Upper lobe of right lung (tissue), 1 donor: Measurements from ENCODE around the gene BCL2L14. TPM values are rescaled to one million over a fixed set of nuclear protein-coding genes. Genes with fewer than 3 reads are reported as not detected.

Experiments
- ATAC-seq: fragments of 200-7000 bp; cut with Tn5 transposase; one replicate; pipeline ENCODE4 v1.9.1; 2020; ENCODE audit warnings: mild to moderate bottlenecking, moderate library complexity
- DNase-seq: peaks from one replicate; pipeline ENCODE4 v3.0.0-alpha.2; 2020
- H3K27ac ChIP-seq: fragments of 200-600 bp; one replicate; pipeline ENCODE4 v1.8.0; 2022
- H3K27me3 ChIP-seq: fragments of 200-600 bp; one replicate; pipeline ENCODE4 v1.8.0; 2022; ENCODE audit warnings: mild to moderate bottlenecking
- H3K36me3 ChIP-seq: fragments of 200-600 bp; one replicate; pipeline ENCODE4 v1.8.0; 2022
- H3K4me1 ChIP-seq: fragments of 200-600 bp; one replicate; pipeline ENCODE4 v1.8.0; 2022
- H3K4me3 ChIP-seq: fragments of 200-600 bp; one replicate; pipeline ENCODE4 v1.8.0; 2022; ENCODE audit warnings: mild to moderate bottlenecking
- H3K9me3 ChIP-seq: fragments of 200-600 bp; one replicate; pipeline ENCODE4 v1.8.0; 2022
- intact Hi-C: fragments of 100-400 bp; cut with DNase I; formaldehyde crosslinking; loops from one replicate; pipeline ENCODE4 v1.11.0; 2022
- total RNA-seq: library from RNA; stranded (reverse); fragmentation: NEBNext Ultra II Directional; extraction: Animal tissue kit (Norgen Biotek cat#: 25700); gene quantifications from one replicate; pipeline ENCODE4 v1.2.1, GENCODE V29; 2021
- TF ChIP-seq, protein P1 (sequence below): fragments of 200-600 bp; IDR thresholded peaks from one replicate; pipeline ENCODE4 v1.8.0; 2022; ENCODE audit warnings: antibody characterized with exemption
- donor health status: DM: no; HTN: yes; CAD: no; lungs with severe emphysema.

Gene BCL2L14
- total RNA-seq, 1 donor from 2014 or later = 1.4 TPM

DNA sequence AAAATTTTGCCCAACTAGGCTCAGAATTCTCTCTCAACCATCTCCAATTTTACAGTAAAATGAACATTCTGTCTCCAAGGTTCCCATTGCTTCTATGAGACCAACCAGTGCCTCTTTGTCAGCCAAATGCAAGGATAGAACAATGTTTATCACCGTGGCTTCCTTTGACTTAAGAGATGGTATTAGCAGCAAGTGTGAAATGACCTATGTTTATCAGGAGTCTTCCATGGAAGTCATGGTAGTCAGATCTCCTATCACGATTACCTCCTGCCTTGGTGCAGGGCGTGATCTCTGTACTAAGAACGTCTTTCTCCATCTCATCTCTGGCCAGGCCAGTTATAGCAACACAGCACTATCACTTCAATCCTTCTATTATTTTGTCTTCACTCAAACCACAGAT is 6.1 kb upstream of the BCL2L14 start:
- no peak for ATAC-seq
- Histone ChIP-seq H3K27ac (no peak overlapping the region), H3K4me1 (no peaks in the 10 kb centered on the region), H3K9me3 (no peaks in the 10 kb centered on the region), H3K4me3 (no peak overlapping the region), H3K27me3 (no peaks in the 10 kb centered on the region), H3K36me3 (no peaks in the 10 kb centered on the region)
- TF ChIP-seq, protein P1, sequence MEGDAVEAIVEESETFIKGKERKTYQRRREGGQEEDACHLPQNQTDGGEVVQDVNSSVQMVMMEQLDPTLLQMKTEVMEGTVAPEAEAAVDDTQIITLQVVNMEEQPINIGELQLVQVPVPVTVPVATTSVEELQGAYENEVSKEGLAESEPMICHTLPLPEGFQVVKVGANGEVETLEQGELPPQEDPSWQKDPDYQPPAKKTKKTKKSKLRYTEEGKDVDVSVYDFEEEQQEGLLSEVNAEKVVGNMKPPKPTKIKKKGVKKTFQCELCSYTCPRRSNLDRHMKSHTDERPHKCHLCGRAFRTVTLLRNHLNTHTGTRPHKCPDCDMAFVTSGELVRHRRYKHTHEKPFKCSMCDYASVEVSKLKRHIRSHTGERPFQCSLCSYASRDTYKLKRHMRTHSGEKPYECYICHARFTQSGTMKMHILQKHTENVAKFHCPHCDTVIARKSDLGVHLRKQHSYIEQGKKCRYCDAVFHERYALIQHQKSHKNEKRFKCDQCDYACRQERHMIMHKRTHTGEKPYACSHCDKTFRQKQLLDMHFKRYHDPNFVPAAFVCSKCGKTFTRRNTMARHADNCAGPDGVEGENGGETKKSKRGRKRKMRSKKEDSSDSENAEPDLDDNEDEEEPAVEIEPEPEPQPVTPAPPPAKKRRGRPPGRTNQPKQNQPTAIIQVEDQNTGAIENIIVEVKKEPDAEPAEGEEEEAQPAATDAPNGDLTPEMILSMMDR = no peak
- intact Hi-C loops = no loop called here
- no peak for DNase-seq

DNA sequence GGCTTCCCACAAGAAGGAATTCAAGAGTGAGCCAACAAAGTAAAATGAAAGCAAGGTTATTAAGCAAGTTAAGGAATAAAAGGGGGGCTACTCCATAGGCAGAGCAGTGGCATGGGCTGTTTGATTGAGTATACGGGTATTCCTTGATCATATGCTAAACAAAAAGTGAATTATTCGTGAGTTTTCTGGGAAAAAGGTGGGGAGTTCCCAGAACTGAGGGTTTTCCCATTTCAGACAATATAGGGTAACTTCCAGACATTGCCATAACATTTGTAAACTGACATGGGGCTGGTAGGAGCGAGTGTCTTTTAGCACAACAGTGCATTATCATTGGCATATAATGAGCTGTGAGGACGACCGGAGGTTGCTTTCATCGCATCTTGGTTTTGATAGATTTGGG is 2.0 kb upstream of the BCL2L14 start:
- Histone ChIP-seq H3K36me3 (no peaks in the 10 kb centered on the region), H3K4me1 (no peaks in the 10 kb centered on the region), H3K27ac (no peak overlapping the region), H3K4me3 (no peak overlapping the region), H3K9me3 (no peaks in the 10 kb centered on the region), H3K27me3 (no peaks in the 10 kb centered on the region)
- ATAC-seq (no peak), DNase-seq (no peak)
- TF ChIP-seq, protein P1 = no peak
- intact Hi-C loops = no loop called here

DNA sequence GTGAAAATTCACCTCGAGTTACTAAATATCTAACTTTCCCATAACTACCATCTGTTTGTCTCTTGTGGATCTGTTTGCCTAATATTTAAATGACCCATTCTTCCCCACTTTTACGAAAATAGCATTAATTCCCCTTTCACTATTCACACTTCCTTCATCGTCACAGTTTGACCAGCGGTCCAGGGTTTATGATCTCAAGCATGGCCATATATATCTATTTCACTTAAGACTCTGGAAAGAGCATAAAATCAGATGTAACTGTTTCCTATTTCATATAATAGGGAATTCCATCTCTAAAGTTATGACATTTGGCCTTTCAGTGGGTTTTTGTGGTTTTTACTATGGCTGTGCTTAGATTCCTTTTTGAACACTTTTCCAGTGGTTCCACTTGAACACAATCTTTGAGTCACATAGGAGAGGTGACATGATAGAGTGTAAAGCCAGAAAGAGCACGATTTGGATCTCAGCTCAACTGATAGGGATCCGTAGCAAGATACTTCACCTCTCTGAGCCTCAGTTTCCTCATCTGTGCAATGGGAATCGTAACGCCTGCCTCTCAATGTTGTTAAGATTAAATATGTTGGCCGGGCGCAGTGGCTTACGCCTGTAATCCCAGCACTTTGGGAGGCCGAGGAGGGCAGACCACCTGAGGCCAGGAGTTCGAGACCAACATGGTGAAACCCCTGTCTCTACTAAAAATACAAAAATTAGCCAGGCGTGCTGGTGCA is 754 bp upstream of the BCL2L14 start:
- no peaks in the 10 kb centered on the region for H3K9me3 ChIP-seq
- intact Hi-C loops = no loop called here
- TF ChIP-seq, protein P1 = no peak
- H3K27me3 ChIP-seq = no peaks in the 10 kb centered on the region
- no peak overlapping the region for H3K27ac ChIP-seq
- no peak for ATAC-seq
- H3K4me1 ChIP-seq = no peaks in the 10 kb centered on the region
- peak overlapping the region; percentile 22 for H3K4me3 ChIP-seq
- DNase-seq = no peak
- no peaks in the 10 kb centered on the region for H3K36me3 ChIP-seq

DNA sequence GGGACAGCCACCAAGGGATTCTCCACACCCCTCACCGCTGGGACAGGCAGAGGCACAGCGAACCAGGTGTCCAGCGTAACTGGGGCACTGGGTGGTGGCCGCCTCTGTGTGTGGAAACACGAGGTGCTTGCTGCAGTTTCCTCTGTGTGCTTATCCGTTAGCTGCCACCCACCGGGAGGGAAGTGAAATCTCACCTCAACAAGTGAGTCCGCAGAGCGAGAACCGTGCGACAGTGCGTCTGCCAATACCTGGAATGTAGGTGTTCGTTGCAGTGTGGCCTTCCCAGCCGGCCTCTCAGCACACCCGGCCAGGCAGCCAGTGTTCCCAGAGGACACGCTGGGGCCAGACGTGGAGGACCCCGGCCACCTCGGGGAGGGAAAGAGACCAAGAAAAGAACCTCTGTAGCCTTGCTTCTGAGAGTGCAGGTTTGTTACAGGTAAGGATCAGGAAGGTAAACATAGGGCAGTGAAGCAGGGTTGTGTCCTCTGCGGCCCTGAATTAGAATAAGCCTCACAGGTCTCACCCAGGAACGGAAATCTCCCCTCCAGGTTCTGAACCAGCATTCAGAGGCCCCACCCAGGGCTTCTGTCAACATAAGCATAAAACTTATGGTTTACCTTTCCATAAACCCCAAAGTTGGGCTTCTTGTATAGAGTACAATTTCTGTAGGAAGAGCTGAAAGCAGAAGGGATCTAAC is 1.5 kb downstream of the BCL2L14 start:
- no peak overlapping the region for H3K27ac ChIP-seq
- DNase-seq = peak; percentile 73

DNA sequence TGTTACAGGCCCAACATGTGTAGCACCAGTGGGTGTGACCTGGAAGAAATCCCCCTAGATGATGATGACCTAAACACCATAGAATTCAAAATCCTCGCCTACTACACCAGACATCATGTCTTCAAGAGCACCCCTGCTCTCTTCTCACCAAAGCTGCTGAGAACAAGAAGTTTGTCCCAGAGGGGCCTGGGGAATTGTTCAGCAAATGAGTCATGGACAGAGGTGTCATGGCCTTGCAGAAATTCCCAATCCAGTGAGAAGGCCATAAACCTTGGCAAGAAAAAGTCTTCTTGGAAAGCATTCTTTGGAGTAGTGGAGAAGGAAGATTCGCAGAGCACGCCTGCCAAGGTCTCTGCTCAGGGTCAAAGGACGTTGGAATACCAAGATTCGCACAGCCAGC is 8.6 kb downstream of the BCL2L14 start:
- intact Hi-C loops = no loop called here
- H3K9me3 ChIP-seq = no peaks in the 10 kb centered on the region
- no peak overlapping the region for H3K27ac ChIP-seq
- peak; percentile 10 for DNase-seq
- no peak overlapping the region for H3K4me3 ChIP-seq
- no peak for ATAC-seq
- H3K36me3 ChIP-seq = no peaks in the 10 kb centered on the region
- TF ChIP-seq, protein P1 = no peak
- no peaks in the 10 kb centered on the region for H3K27me3 ChIP-seq
- peaks cover 12% of the 10 kb centered on the region for H3K4me1 ChIP-seq

More for the DNA sequence above, 1.5 kb downstream of the BCL2L14 start:
- no peaks in the 10 kb centered on the region for H3K9me3 ChIP-seq
- intact Hi-C loops = no loop called here
- H3K27me3 ChIP-seq = no peaks in the 10 kb centered on the region
- no peak overlapping the region for H3K4me3 ChIP-seq
- no peaks in the 10 kb centered on the region for H3K36me3 ChIP-seq
- TF ChIP-seq, protein P1 = no peak
- peak; percentile 81 for ATAC-seq
- H3K4me1 ChIP-seq = no peaks in the 10 kb centered on the region
